Stimulated activated CD4-positive, alpha-beta T cell treated with anti-CD3 and anti-CD28 coated beads, Interleukin-4, amount 100 ng/mL, for 1 hour (primary cell): ENCODE data around the gene SAMD4A.
A peak's percentile ranks its signal among the peaks of the same experiment; 100 is the strongest.
"Not testable (repeated sequence)": the region's sequence is repeated elsewhere in the genome, so short reads cannot be mapped to it uniquely, and the experiment has no call there.

ENCODE experiments used
- DNase-seq: peaks from one replicate; pipeline ENCODE4 v3.0.0-alpha.2; 2020

SAMD4A gene

GRCh38 chr14:54785778-54786770 is 219.1 kb downstream of the SAMD4A start:
- DNase-seq, result no peak

- no peak for DNase-seq
Observed at GRCh38 chr14:54786838-54787237, 219.9 kb downstream of the SAMD4A start.

GRCh38 chr14:54787261-54787660 is 220.3 kb downstream of the SAMD4A start:
- DNase-seq, result no peak

- no peak for DNase-seq
Observed at GRCh38 chr14:54788701-54789100, 221.8 kb downstream of the SAMD4A start.

GRCh38 chr14:54789166-54789565 is 222.2 kb downstream of the SAMD4A start:
- no peak for DNase-seq

GRCh38 chr14:54789781-54790480 is 223.0 kb downstream of the SAMD4A start:
- DNase-seq, result no peak

GRCh38 chr14:54791001-54791400 is 224.1 kb downstream of the SAMD4A start:
- no peak for DNase-seq

GRCh38 chr14:54792288-54792687 is 225.4 kb downstream of the SAMD4A start:
- no peak for DNase-seq

GRCh38 chr14:54794159-54794558 is 227.2 kb downstream of the SAMD4A start:
- DNase-seq, result no peak

- DNase-seq, result no peak
Observed at GRCh38 chr14:54794796-54795195, 227.9 kb downstream of the SAMD4A start.

- no peak for DNase-seq
Observed at GRCh38 chr14:54796961-54797360, 230.0 kb downstream of the SAMD4A start.

- DNase-seq, result no peak
Observed at GRCh38 chr14:54797556-54797955, 230.6 kb downstream of the SAMD4A start.

GRCh38 chr14:54797986-54798385 is 231.1 kb downstream of the SAMD4A start:
- no peak for DNase-seq

- no peak for DNase-seq
Observed at GRCh38 chr14:54798465-54799124, 231.7 kb downstream of the SAMD4A start.

GRCh38 chr14:54801482-54801881 is 234.6 kb downstream of the SAMD4A start:
- not testable (repeated sequence) for DNase-seq

GRCh38 chr14:54803396-54803795 is 236.5 kb downstream of the SAMD4A start:
- no peak for DNase-seq

- DNase-seq, result no peak
Observed at GRCh38 chr14:54803926-54804537, 237.1 kb downstream of the SAMD4A start.

GRCh38 chr14:54804538-54805041 is 237.7 kb downstream of the SAMD4A start:
- DNase-seq, result no peak

GRCh38 chr14:54805070-54805444 is 238.1 kb downstream of the SAMD4A start:
- no peak for DNase-seq

- peak; percentile 77 for DNase-seq
Observed at GRCh38 chr14:54805445-54806322, 238.8 kb downstream of the SAMD4A start.

GRCh38 chr14:54806616-54807015 is 239.7 kb downstream of the SAMD4A start:
- DNase-seq, result no peak

GRCh38 chr14:54807428-54807827 is 240.5 kb downstream of the SAMD4A start:
- no peak for DNase-seq
